ENCODE results near the gene POU2AF2. TPM values are rescaled to one million over a fixed set of nuclear protein-coding genes. Genes with fewer than 3 reads are reported as not detected.

Gene POU2AF2
- total RNA-seq, 6 donors from 2014 or later: 0.24 TPM; not detected in 5

GRCh38 chr11:111269146-111269868, 23.8 kb downstream of the POU2AF2 start:
- 65 to 73% methylated on average over 5 of the region's 5 CpGs for WGBS, 2 donors
- DNase-seq (no peak), ATAC-seq (ENCODE audit: low FRiP score in 2 of 2) (no peak)

GRCh38 chr11:111272420-111272819, 26.9 kb downstream of the POU2AF2 start:
- 81 to 84% methylated on average over 3 of the region's 3 CpGs for WGBS, 2 donors
- H3K4me3 ChIP-seq: no peak overlapping the region
- no peak for DNase-seq
- no peaks in the 10 kb centered on the region for H3K4me1 ChIP-seq
- H3K36me3 ChIP-seq: no peaks in the 10 kb centered on the region
- no peaks in the 10 kb centered on the region for H3K27me3 ChIP-seq
- no peak for ATAC-seq (ENCODE audit: low FRiP score in 2 of 2)
- no peak overlapping the region for H3K27ac ChIP-seq
- H3K9me3 ChIP-seq: no peaks in the 10 kb centered on the region
- TF ChIP-seq EP300 (IDR thresholded peaks at IDR 0.05) (no peak), POLR2A (IDR thresholded peaks at IDR 0.05) (no peak), POLR2AphosphoS5 (IDR thresholded peaks at IDR 0.05) (no peak), CTCF (IDR thresholded peaks at IDR 0.05) (no peak)

More at GRCh38 chr11:111269146-111269868, 23.8 kb downstream of the POU2AF2 start:
- H3K27ac ChIP-seq: no peak overlapping the region
- TF ChIP-seq EP300 (IDR thresholded peaks at IDR 0.05): no peak
- TF ChIP-seq POLR2AphosphoS5 (IDR thresholded peaks at IDR 0.05): no peak
- TF ChIP-seq CTCF (IDR thresholded peaks at IDR 0.05): no peak
- no peak for TF ChIP-seq POLR2A (IDR thresholded peaks at IDR 0.05)
- no peaks in the 10 kb centered on the region for H3K27me3 ChIP-seq
- H3K4me1 ChIP-seq: no peaks in the 10 kb centered on the region
- no peaks in the 10 kb centered on the region for H3K9me3 ChIP-seq
- no peak overlapping the region for H3K4me3 ChIP-seq
- H3K36me3 ChIP-seq: no peaks in the 10 kb centered on the region

GRCh38 chr11:111282562-111283075, 37.1 kb downstream of the POU2AF2 start:
- Histone ChIP-seq H3K9me3 (no peaks in the 10 kb centered on the region), H3K27ac (no peak overlapping the region), H3K4me3 (no peak overlapping the region), H3K27me3 (no peaks in the 10 kb centered on the region), H3K36me3 (no peaks in the 10 kb centered on the region), H3K4me1 (peaks cover 0 to 6% (median 0%) of the 10 kb centered on the region in 4 donors)
- no peak for DNase-seq
- ATAC-seq (ENCODE audit: low FRiP score in 2 of 2): no peak
- WGBS, 2 donors: 62 to 65% methylated on average over 3 of the region's 3 CpGs
- no peak for TF ChIP-seq POLR2AphosphoS5 (IDR thresholded peaks at IDR 0.05)
- TF ChIP-seq EP300 (IDR thresholded peaks at IDR 0.05): no peak
- no peak for TF ChIP-seq POLR2A (IDR thresholded peaks at IDR 0.05)
- TF ChIP-seq CTCF (IDR thresholded peaks at IDR 0.05): no peak

- H3K27ac ChIP-seq: no peak overlapping the region
- WGBS, 2 donors: 67 to 74% methylated on average over 27 to 32 of the region's 33 CpGs
- ATAC-seq (ENCODE audit: low FRiP score in 2 of 2): peak in 1 of 2 donors; percentile 66
- H3K4me3 ChIP-seq: no peak overlapping the region
- peaks cover 0 to 6% (median 0%) of the 10 kb centered on the region in 4 donors for H3K4me1 ChIP-seq
- TF ChIP-seq CTCF (IDR thresholded peaks at IDR 0.05) (no peak), POLR2AphosphoS5 (IDR thresholded peaks at IDR 0.05) (no peak), EP300 (IDR thresholded peaks at IDR 0.05) (no peak), POLR2A (IDR thresholded peaks at IDR 0.05) (no peak)
- DNase-seq: peak in 1 of 2 donors; percentile 81
- no peaks in the 10 kb centered on the region for H3K36me3 ChIP-seq
- no peaks in the 10 kb centered on the region for H3K27me3 ChIP-seq
- H3K9me3 ChIP-seq: no peaks in the 10 kb centered on the region
Observed at GRCh38 chr11:111283945-111284481, 38.5 kb downstream of the POU2AF2 start.
